Panc1 (cell line): Measurements from ENCODE around the gene PPP2R3B. TPM values are rescaled to one million over a fixed set of nuclear protein-coding genes. Genes with fewer than 3 reads are reported as not detected.
"Not testable (repeated sequence)": the region's sequence is repeated elsewhere in the genome, so short reads cannot be mapped to it uniquely, and the experiment has no call there.

ENCODE experiments used
- ATAC-seq: fragments of 200-7000 bp; cut with Tn5 transposase; 2 replicates; pipeline ENCODE4 v1.9.1; 2020; ENCODE audit warnings: mild to moderate bottlenecking, moderate library complexity
- BruUV-seq: library from RNA; stranded (reverse); fragments of 400-500 nt; replicated peaks from 2 replicates; lab custom pipeline; 2021; lab: Mats Ljungman, UMichigan
- CTCF ChIA-PET: fragments of 300-600 bp; sonication (Branson Sonifier 250); formaldehyde crosslinking; loops from one replicate; lab custom pipeline; 2022; ENCODE audit warnings: antibody characterized with exemption; lab: Charles Lee
- POLR2A ChIA-PET: fragments of 300-600 bp; sonication (Branson Sonifier 250); formaldehyde crosslinking; loops from one replicate; lab custom pipeline; 2022; ENCODE audit warnings: antibody characterized with exemption; lab: Charles Lee
- DNase-seq: peaks from one replicate; pipeline ENCODE4 v3.0.0-alpha.2; 2010; ENCODE audit warnings: low read depth, low spot score
- H3K27ac ChIP-seq: 2 replicates; pipeline ENCODE4 v1.5.1; 2011; ENCODE audit warnings: mild to moderate bottlenecking, low read length, inconsistent platforms
- H3K27me3 ChIP-seq: fragments of 200-500 bp; sonication (Bioruptor generic); 2 replicates; pipeline ENCODE4 v1.6.0; 2014; ENCODE audit warnings: low read length, inconsistent platforms; ENCODE audit not compliant: control insufficient read depth, insufficient read depth
- H3K36me3 ChIP-seq: fragments of 200-500 bp; sonication (Bioruptor generic); 2 replicates; pipeline ENCODE4 v1.5.1; 2014; ENCODE audit warnings: inconsistent platforms, mild to moderate bottlenecking, low read length, moderate library complexity; ENCODE audit not compliant: control insufficient read depth, insufficient read depth
- H3K4me1 ChIP-seq: 2 replicates; pipeline ENCODE4 v1.5.1; 2011; ENCODE audit warnings: inconsistent platforms, mild to moderate bottlenecking, low read length, moderate library complexity; ENCODE audit not compliant: control insufficient read depth, insufficient read depth
- H3K4me3 ChIP-seq, 2 experiments: 2 replicates each; pipeline ENCODE4 v1.5.1; 2011 to 2012; ENCODE audit warnings: low read depth in 2 of 2, low read length in 2 of 2, mild to moderate bottlenecking in 2 of 2, inconsistent platforms in 1 of 2, moderate library complexity in 1 of 2
- H3K9me3 ChIP-seq: fragments of 200-500 bp; sonication (Bioruptor generic); 2 replicates; pipeline ENCODE4 v1.5.1; 2014; ENCODE audit warnings: low read depth, mild to moderate bottlenecking, inconsistent platforms, low read length, moderate library complexity; ENCODE audit not compliant: control insufficient read depth, insufficient read depth
- POLR2AphosphoS5 ChIP-seq: IDR thresholded peaks from 2 replicates; pipeline ENCODE4 v1.6.1; 2012; ENCODE audit warnings: mild to moderate bottlenecking, low read depth, low read length, moderate library complexity
- SIN3A ChIP-seq: IDR thresholded peaks from 2 replicates; pipeline ENCODE4 v1.6.1; 2012; ENCODE audit warnings: low read depth, mild to moderate bottlenecking, low read length, moderate library complexity, borderline replicate concordance; ENCODE audit not compliant: insufficient read depth
- TCF7L2 ChIP-seq: IDR thresholded peaks from 2 replicates; pipeline ENCODE4 v1.6.1; 2011; ENCODE audit warnings: mild to moderate bottlenecking, low read depth, low read length, inconsistent platforms
- in situ Hi-C: cut with HindIII; loops from 2 replicates; pipeline ENCODE4 v1.10.0; 2016; ENCODE audit warnings: low sequenced_read_pairs, low pct_unique_long_range_greater_than_20kb
- intact Hi-C: fragments of 100-400 bp; cut with micrococcal nuclease; formaldehyde crosslinking; loops from one replicate; pipeline ENCODE4 v1.10.0; 2022; ENCODE audit not compliant: unreplicated experiment
- total RNA-seq: library from RNA; stranded (reverse); gene quantifications from one replicate; pipeline ENCODE4 v1.2.1, GENCODE V29; 2021; ENCODE audit not compliant: unreplicated experiment
- TF ChIP-seq, protein P1 (sequence below), 2 experiments: IDR thresholded peaks; 2 replicates each; pipeline ENCODE4 v1.6.1; 2011 to 2012; ENCODE audit warnings: low read depth in 2 of 2, control low read depth in 1 of 2, low read length in 1 of 2, mild to moderate bottlenecking in 1 of 2, moderate library complexity in 1 of 2; ENCODE audit not compliant: insufficient read depth in 1 of 2
- TF ChIP-seq, protein P2 (sequence below): fragments of 450-650 bp; IDR thresholded peaks from 2 replicates; pipeline ENCODE4 v1.5.1; 2017; ENCODE audit warnings: mild to moderate bottlenecking

Gene PPP2R3B
- total RNA-seq, 1 experiment from 2014 or later, result 19.2 TPM

DNA sequence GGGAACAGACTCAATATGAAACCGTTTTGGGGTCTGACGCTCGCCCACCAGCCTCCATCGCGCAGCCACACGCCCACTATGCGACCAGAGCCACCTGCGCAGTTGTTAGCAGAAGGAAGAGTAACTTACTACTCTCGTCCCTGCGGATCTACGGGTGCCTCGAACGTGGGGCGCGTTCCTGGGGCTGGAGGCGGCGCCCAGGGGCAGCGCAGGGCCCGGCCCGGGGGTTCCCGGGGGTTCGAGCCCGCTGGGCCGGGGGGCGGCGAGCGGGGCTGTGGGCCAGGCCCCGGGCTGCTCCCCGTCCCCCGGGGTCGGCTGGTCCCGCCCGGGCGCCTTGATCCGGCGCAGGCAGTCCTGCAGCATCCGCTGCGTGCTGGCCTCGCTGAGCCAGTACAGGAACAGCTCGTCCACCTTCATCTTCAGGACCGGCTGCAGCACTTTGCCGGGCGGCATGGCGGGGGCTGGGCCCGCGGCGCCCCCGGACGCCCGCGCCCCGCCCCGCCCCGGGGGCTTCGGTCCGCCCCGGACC, 404 bp downstream of the PPP2R3B start:
- TF ChIP-seq, protein P1, sequence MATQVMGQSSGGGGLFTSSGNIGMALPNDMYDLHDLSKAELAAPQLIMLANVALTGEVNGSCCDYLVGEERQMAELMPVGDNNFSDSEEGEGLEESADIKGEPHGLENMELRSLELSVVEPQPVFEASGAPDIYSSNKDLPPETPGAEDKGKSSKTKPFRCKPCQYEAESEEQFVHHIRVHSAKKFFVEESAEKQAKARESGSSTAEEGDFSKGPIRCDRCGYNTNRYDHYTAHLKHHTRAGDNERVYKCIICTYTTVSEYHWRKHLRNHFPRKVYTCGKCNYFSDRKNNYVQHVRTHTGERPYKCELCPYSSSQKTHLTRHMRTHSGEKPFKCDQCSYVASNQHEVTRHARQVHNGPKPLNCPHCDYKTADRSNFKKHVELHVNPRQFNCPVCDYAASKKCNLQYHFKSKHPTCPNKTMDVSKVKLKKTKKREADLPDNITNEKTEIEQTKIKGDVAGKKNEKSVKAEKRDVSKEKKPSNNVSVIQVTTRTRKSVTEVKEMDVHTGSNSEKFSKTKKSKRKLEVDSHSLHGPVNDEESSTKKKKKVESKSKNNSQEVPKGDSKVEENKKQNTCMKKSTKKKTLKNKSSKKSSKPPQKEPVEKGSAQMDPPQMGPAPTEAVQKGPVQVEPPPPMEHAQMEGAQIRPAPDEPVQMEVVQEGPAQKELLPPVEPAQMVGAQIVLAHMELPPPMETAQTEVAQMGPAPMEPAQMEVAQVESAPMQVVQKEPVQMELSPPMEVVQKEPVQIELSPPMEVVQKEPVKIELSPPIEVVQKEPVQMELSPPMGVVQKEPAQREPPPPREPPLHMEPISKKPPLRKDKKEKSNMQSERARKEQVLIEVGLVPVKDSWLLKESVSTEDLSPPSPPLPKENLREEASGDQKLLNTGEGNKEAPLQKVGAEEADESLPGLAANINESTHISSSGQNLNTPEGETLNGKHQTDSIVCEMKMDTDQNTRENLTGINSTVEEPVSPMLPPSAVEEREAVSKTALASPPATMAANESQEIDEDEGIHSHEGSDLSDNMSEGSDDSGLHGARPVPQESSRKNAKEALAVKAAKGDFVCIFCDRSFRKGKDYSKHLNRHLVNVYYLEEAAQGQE (IDR thresholded peaks at IDR 0.05; ENCODE audit: insufficient read depth in 1 of 2, low read depth in 2 of 2, low read length in 1 of 2), result no peak
- no peak for TF ChIP-seq POLR2AphosphoS5
- TF ChIP-seq SIN3A, result no peak
- TF ChIP-seq TCF7L2, result no peak
- POLR2A ChIA-PET, result no interaction called here
- Histone ChIP-seq H3K4me1 (no peaks in the 10 kb centered on the region; the same call in none of the 2 replicates), H3K9me3 (no peaks in the 10 kb centered on the region), H3K27ac (no peak overlapping the region), H3K36me3 (no peaks in the 10 kb centered on the region), H3K4me3 (peak overlapping the region; percentile 51 to 56), H3K27me3 (no peaks in the 10 kb centered on the region)
- no peak for DNase-seq
- CTCF ChIA-PET, result no interaction called here
- intact Hi-C loops (no loop called here), in situ Hi-C loops (no loop called here)
- peak; percentile 36 for ATAC-seq
- BruUV-seq, result no TSS peak

DNA sequence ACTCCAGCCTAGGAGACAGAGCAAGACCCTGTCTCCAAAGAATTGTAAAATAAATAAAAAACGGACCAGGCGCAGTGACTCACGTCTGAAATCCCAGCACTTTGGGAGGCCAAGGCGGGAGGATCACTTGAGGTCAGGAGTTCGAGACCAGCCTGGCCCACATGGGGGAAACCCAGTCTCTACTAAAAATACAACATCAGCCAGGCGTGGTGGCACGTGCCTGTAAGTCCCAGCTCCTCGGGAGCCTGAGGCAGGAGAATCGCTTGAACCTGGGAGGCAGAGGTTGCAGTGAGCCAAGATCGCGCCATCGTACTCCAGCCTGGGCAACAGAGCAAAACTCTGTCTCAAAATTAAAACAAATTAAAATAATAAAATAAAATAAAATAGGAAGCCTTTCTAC, 971 bp downstream of the PPP2R3B start:
- BruUV-seq, CTCF ChIA-PET, H3K36me3 ChIP-seq, H3K9me3 ChIP-seq, H3K27me3 ChIP-seq, POLR2A ChIA-PET, ATAC-seq, DNase-seq, intact Hi-C loops, in situ Hi-C loops, H3K27ac ChIP-seq, H3K4me1 ChIP-seq: not testable (repeated sequence)
- H3K4me3 ChIP-seq, result peak overlapping the region; percentile 51 to 56; a peak in 3 of 4 replicates

DNA sequence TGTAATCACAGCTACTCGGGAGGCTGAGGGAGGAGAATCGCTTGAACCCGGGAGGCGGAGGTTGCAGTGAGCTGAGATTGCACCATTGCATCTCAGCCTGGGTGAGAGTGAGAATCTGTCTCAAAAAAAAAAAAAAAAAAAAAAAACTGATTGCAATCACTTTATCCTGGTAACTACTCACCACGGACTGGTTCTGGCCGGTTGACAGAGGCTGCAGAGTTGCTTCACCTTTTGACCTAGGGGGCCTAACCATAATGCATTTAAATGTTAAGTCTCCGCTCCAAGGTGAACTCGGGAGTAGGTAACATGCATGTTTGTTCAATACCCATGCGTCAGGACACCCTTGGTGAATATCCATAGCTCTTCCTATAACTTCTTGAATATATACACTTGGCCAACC, 1.8 kb downstream of the PPP2R3B start:
- Histone ChIP-seq H3K36me3 (no peaks in the 10 kb centered on the region), H3K4me1 (no peaks in the 10 kb centered on the region; the same call in 1 of the 2 replicates), H3K9me3 (no peaks in the 10 kb centered on the region), H3K4me3 (no peak overlapping the region), H3K27ac (no peak overlapping the region), H3K27me3 (no peaks in the 10 kb centered on the region)
- DNase-seq, result no peak
- intact Hi-C loops, result no loop called here
- TF ChIP-seq, protein P1 (IDR thresholded peaks at IDR 0.05; ENCODE audit: insufficient read depth in 1 of 2, low read depth in 2 of 2, low read length in 1 of 2), result no peak
- TF ChIP-seq TCF7L2, result no peak
- no peak for TF ChIP-seq SIN3A
- TF ChIP-seq, protein P2, sequence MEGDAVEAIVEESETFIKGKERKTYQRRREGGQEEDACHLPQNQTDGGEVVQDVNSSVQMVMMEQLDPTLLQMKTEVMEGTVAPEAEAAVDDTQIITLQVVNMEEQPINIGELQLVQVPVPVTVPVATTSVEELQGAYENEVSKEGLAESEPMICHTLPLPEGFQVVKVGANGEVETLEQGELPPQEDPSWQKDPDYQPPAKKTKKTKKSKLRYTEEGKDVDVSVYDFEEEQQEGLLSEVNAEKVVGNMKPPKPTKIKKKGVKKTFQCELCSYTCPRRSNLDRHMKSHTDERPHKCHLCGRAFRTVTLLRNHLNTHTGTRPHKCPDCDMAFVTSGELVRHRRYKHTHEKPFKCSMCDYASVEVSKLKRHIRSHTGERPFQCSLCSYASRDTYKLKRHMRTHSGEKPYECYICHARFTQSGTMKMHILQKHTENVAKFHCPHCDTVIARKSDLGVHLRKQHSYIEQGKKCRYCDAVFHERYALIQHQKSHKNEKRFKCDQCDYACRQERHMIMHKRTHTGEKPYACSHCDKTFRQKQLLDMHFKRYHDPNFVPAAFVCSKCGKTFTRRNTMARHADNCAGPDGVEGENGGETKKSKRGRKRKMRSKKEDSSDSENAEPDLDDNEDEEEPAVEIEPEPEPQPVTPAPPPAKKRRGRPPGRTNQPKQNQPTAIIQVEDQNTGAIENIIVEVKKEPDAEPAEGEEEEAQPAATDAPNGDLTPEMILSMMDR, result no peak
- TF ChIP-seq POLR2AphosphoS5, result no peak
- no TSS peak for BruUV-seq
- no peak for ATAC-seq
- CTCF ChIA-PET, result no interaction called here
- POLR2A ChIA-PET, result no interaction called here
- in situ Hi-C loops, result no loop called here
